Measurements from ENCODE around the gene IQCN.

DNA sequence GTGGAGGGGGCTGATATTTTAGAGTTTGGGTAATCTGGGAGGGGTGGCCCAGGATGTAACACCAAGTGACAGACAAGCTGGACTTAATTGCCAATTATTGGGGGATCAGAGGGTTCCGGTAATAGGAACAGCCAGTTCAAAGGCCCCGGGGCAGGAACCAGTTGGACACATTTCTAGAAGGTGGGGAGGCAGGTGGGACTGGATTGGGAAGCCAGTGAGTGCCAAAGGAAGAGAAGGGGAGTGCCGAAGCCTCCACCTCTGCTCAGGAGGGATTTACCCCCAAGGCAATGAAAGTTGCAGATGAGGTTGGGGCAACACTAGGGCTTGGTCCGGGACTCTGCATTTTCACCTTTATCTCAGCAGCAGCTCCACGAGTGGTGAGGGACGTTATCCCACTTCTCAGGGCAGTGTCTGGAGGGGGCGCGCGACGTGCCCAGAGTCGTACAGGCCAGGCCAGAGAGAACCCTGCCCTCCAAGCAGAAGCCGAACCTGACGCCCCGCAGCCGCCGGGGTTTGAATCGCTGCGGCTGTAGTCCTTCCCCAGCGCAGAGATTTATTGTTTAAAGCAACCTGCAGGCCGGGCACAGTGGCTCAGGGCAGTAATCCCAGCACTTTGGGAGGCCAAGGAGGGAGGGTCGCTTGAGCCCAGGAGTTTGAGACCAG, 12.9 kb upstream of the IQCN start:
- TF ChIP-seq, protein P1, sequence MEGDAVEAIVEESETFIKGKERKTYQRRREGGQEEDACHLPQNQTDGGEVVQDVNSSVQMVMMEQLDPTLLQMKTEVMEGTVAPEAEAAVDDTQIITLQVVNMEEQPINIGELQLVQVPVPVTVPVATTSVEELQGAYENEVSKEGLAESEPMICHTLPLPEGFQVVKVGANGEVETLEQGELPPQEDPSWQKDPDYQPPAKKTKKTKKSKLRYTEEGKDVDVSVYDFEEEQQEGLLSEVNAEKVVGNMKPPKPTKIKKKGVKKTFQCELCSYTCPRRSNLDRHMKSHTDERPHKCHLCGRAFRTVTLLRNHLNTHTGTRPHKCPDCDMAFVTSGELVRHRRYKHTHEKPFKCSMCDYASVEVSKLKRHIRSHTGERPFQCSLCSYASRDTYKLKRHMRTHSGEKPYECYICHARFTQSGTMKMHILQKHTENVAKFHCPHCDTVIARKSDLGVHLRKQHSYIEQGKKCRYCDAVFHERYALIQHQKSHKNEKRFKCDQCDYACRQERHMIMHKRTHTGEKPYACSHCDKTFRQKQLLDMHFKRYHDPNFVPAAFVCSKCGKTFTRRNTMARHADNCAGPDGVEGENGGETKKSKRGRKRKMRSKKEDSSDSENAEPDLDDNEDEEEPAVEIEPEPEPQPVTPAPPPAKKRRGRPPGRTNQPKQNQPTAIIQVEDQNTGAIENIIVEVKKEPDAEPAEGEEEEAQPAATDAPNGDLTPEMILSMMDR (IDR thresholded peaks at IDR 0.05), result no peak
- TF ChIP-seq POLR2AphosphoS5 (IDR thresholded peaks at IDR 0.05), result no peak
- TF ChIP-seq EP300 (IDR thresholded peaks at IDR 0.05; ENCODE audit: low read depth), result no peak
- TF ChIP-seq POLR2A (IDR thresholded peaks at IDR 0.05), result no peak

Measured in transverse colon (tissue), 4 donors.